GM19397 (cell line): ENCODE measurements around the gene CD274.
"Not testable (repeated sequence)": the region's sequence is repeated elsewhere in the genome, so short reads cannot be mapped to it uniquely, and the experiment has no call there.

Experiments
- ATAC-seq: cut with Tn5 transposase; IDR thresholded peaks from one replicate; pipeline ENCODE4 v1.9.1; 2021; ENCODE audit warnings: mild to moderate bottlenecking, moderate library complexity; ENCODE audit not compliant: unreplicated experiment

CD274 gene

GRCh38 chr9:5493679-5494511 lies 43.6 kb downstream of the CD274 start:
- peak; percentile 84 for ATAC-seq

DNA sequence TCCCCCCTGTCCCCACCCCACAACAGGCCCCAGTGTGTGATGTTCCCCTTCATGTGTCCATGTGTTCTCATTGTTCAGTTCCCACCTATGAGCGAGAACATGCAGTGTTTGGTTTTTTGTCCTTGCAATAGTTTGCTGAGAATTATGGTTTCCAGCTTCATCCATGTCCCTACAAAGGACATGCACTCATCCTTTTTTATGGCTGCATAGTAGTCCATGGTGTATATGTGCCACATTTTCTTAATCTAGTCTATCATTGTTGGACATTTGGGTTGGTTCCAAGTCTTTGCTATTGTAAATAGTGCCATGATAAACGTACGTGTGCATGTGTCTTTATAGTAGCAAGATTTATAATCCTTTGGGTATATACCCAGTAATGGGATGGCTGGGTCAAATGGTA lies 44.4 kb downstream of the CD274 start:
- not testable (repeated sequence) for ATAC-seq

GRCh38 chr9:5499157-5499556 lies 48.8 kb downstream of the CD274 start:
- ATAC-seq = no peak

GRCh38 chr9:5499889-5500398 lies 49.6 kb downstream of the CD274 start:
- ATAC-seq = no peak

GRCh38 chr9:5500441-5501235 lies 50.3 kb downstream of the CD274 start:
- no peak for ATAC-seq

DNA sequence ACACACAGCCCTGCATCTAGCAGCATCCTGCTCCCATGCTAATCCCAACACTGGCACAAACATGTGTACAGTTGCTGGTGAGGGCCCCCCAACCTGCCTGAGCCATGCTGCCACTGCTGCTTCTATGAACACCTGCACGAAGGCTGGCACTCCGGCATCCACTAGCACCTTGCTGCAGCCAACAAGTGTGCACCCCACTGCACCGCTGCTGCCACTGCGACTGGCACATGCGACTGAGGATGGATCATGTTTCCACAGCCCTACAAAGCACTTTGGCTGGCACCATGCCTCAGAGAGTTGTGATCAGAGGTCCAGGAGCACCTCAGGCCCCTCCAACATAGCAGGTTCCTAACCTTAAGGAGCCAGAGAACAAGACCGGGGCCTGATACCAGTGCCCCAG lies 52.2 kb downstream of the CD274 start:
- ATAC-seq = no peak

DNA sequence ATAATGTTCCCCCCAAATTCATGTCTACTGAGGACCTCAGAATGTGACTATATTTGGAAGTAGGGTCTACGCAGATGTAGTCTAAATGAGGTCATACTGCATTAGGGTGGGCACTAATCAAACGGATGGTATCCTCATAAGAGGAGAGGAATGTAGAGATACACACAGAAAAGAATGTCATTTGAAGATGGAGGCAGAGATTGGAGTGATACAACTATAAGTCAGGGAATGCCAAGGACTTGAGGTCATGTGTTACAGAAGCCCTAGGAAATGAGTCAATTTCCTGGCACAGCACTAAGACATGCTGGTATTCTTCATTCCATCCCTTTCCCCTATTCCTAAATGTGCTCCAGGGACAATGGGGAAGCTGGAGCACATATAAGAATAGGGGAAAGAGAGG lies 59.2 kb downstream of the CD274 start:
- ATAC-seq = no peak

DNA sequence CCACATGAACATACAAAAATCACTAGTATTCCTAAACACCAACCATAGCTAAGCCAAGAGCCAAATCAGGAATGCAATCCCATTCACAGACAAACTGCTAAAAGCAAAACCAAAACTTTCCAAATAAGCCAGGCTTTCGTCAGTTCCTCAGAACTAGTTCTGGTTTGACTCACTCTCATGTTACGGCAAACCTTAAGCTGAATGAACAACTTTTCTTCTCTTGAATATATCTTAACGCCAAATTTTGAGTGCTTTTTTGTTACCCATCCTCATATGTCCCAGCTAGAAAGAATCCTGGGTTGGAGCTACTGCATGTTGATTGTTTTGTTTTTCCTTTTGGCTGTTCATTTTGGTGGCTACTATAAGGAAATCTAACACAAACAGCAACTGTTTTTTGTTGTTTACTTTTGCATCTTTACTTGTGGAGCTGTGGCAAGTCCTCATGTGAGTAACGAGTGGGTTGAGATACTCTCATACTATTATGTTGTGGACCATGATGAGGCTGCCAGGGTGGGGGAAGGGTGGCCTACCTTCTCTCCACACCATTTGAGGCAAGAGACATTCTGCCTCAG lies 60.1 kb downstream of the CD274 start, which contains the start of gene PDCD1LG2:
PDCD1LG2 (plus strand) TSS at position 172 of the 572 bp plus-strand sequence. CDS start 12,016 bp downstream, outside the sequence.
- ATAC-seq = peak; percentile 59

DNA sequence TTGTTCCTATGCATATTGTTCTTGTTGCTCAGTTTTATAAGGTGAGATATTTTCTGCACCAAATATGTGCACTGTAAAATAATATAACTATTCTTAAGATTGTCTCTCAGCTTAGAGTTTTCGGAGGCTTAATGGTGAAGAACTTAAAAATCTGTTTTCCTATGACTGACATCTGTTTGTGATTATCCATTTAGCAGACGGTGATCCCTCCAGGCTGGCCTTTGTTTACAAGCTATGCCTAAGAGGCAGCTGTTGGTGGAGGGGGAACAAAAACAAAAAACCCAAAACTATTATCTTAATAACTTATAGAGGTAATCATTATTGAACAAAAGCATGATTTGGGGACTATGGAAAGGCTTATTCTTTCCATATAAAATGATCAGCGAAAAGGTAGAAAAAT lies 60.6 kb downstream of the CD274 start:
- ATAC-seq = no peak

DNA sequence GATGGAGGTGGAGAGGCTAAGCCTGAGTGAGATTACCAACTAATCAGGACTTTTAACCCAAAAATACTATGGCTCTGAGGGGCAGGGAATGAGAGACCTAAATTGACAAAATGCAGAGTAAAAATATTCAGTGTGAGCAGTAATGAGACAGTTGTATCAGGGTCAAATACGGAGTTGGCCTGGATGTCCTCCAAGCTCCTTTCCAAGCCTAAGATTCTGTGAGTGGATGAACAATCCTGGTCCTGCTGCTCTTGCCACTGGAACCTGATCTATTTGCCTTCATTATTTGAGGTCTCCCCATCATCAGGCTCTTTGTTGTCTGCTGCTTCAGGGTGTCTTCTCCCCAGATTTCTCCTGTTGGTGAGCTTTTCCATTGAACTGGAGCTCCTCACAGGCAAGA lies 61.1 kb downstream of the CD274 start:
- ATAC-seq = no peak

GRCh38 chr9:5511935-5512580 lies 61.7 kb downstream of the CD274 start:
- no peak for ATAC-seq

DNA sequence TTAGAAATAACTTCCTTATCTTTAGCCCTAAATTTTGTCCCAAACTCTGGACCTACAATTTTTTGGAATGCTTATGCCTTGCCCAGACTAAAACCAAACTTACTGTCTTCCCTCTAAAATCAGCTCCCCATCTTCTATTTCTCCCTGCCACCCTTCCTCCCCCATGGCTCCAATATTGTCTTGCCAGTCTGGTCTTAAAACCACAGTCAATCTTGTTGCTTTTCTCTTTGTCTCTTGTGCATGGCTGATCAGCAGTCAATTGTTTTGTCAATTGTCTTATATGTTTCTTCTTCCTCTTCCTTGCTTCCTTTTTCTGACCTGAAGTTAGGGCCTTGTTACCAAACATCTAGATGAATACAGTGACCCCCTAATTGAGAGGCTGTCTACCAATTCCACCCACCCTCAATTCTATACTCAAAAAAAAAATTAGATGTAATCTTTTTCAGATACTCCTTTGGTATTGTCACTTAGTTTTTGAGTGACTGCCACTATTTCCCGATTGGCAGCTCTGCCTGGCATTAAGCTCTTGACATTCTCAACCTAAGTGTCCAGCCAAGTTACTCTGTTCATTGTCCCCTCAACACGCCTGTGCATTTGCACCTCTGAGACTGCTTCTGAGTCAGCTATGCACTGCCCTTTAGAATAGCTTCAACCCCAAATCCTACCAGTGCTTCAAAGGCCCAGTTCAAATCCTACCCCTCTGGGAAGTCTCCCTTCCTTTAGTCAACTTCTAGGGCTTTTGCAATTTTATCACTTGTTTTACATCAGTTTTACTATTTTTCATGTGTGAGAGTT lies 62.5 kb downstream of the CD274 start:
- ATAC-seq = no peak

DNA sequence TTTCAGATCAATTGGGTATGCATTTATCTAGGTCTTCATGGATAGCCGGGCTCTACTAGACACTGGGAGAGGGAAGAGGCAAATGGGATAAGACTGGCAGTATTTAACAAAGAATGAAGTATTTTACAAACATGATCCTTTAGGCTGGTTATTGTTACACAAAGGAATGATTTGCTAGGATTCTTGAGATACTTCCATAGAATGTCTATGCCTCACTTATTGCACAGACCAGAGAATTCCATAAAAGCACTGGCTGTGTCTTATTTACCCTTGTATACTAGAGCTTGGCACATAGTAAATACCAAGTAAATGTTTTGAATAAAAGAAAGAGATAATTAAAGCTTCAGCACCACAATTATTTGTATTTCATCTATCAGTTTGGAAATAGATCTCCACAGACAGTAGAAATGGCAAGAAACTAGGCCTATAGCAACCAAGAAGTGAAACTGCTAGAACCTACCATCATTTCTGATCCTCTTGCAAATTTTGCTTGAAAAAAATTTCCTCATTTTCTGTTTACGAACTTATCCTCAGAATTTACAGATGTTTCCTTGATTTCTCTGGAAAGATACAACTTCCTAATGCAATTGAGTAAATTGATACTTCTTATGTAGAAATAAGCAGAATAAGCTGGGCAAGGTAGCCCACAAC lies 63.7 kb downstream of the CD274 start:
- no peak for ATAC-seq

DNA sequence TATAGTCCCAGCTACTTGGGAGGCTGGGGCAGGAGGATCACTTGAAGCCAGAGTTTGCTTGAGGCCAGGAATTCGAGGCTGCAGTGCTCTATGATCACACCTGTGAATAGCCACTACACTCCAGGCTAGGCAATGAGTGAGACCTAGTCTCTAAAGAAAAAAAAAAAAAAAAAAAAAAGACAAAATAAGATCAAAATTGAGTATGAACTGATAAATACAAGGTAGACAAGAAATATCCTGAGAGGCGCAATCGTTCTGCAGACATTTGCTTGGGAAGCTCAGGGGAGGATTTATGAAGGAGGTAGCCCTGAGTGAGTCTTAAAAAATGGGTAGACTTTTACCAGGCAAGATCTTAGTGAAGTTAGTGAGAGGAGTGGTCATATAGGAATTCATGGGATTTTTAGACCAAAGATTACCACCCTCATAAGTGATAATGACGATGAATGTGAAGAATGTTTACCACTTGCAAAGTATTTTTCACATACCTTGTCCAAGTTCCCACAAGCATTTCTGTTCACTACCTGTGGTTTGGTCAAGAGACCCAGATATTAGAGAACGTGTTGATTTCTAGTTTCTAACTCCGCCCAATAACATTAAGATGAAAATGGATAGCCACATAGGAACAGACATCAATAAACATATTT lies 64.4 kb downstream of the CD274 start:
- no peak for ATAC-seq

GRCh38 chr9:5515261-5515650 lies 64.9 kb downstream of the CD274 start:
- ATAC-seq = no peak

- ATAC-seq = no peak
Measured at GRCh38 chr9:5516453-5517220, 66.3 kb downstream of the CD274 start.

DNA sequence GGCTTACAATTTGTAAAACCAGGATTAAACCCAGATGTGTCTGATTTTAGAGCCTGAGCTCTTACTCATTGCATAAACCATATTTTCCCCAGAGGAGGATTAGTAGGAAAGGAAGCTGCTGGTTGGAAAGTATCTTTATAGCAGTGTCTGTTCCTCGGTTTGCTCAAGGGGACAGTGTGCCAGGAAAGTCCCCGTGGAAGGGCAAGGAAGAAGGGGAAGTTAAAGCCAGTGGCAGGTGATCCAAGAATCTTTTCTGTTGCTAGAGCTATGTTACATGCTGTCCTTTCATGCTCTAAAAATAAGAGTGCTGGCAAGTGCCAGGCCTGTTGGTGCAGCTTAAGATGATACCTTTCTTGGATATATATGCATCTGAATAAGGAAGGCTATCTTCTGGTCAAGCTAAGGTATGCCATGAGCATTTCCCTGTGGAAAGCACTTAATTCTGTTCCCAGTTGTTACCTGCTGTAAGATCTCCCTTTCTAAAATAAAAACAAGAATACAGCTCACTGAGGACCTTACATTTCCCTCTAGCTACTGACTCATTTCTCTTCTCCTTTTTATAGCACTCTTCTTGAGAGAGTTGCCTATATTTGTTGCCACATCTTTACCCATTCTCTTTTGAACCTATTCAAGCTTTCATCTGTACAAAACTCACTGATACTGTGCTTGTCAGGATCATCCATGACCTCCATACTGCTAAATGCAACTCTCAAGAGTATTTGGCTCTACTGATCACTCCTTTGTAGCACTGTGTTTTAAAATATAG lies 68.0 kb downstream of the CD274 start:
- ATAC-seq = peak; percentile 55

DNA sequence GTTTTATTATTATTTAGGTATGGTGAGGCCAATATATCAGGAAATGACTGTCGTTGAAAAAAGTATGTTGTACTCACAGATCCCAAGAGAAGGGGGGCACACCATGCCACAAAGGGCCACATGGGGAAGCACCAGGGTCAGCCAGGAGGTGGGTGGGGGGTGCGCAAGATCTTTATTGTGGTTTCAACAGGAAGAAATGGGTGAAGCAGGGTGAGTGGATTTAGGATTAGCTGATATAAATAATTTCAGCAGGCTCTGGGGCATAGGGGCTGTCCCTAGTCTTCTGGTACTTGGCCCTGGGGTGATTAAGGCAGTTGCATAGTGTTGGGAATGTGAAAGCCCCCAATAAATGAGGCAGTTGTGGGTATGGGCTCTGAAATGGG lies 68.6 kb downstream of the CD274 start:
- ATAC-seq = no peak
